ENCODE results near the gene MED26. TPM values are rescaled to one million over a fixed set of nuclear protein-coding genes. Genes with fewer than 3 reads are reported as not detected.

The MED26 gene
- total and polyA plus RNA-seq, 10 of the 15 experiments (the other 5 are each of a cell fraction or from before 2014, with no cell fraction given) = 1.1 to 21.4 (median 9.7) TPM

- Histone ChIP-seq H3K4me1 (ENCODE audit: control insufficient read depth, insufficient read depth, low read length) (peaks cover 18% of the 10 kb centered on the region), H3K27ac (ENCODE audit: control insufficient read depth, insufficient read depth) (peak overlapping the region; percentile 66), H2AFZ (ENCODE audit: control insufficient read depth, low read depth, low read length) (no peak overlapping the region), H3K79me2 (ENCODE audit: control insufficient read depth, insufficient read depth, low read length) (peaks cover 68% of the 10 kb centered on the region), H3K36me3 (ENCODE audit: control insufficient read depth in 2 of 2, insufficient read depth in 2 of 2, low read length in 1 of 2) (peaks cover 6 to 12% of the 10 kb centered on the region in 2 experiments; a peak in 2 of 4 replicates), H4K20me1 (ENCODE audit: control insufficient read depth, insufficient read depth) (no peaks in the 10 kb centered on the region; the same call in 1 of the 2 replicates), H3K9ac (ENCODE audit: control insufficient read depth, insufficient read depth, low read length) (peak overlapping the region; percentile 82), H3K27me3 (replicated peaks in 1 of 2; ENCODE audit: control insufficient read depth in 2 of 2, insufficient read depth in 2 of 2, low read length in 1 of 2) (no peaks in the 10 kb centered on the region), H3K9me3 (replicated peaks; ENCODE audit: control insufficient read depth, insufficient read depth, low read length) (no peaks in the 10 kb centered on the region; the same call in 2 of the 3 replicates), H3K4me3 (peak overlapping the region; percentile 94), H3K4me2 (ENCODE audit: control insufficient read depth, insufficient read depth) (peak overlapping the region; percentile 77)
- ChIA-PET SMC1A (ENCODE audit: uncharacterized antibody, unreplicated experiment) (interaction anchor here (1.1 to 10.1 kb wide), 5 partner anchors 10 to 91 kb away, joined by 3 to 164 read pairs (median 9); no protein-coding TSS in a partner anchor), CTCF (interaction anchor here (1.7 to 9.0 kb wide), 2 partner anchors 40 to 185 kb away, joined by 4 to 83 read pairs; no protein-coding TSS in a partner anchor), RAD21 (ENCODE audit: unreplicated experiment) (interaction anchor here (0.8 to 9.0 kb wide), 7 partner anchors 8 to 98 kb away, joined by 3 to 169 read pairs (median 4); no protein-coding TSS in a partner anchor), POLR2A (interaction anchor here (0.6 to 10.3 kb wide), 7 partner anchors 9 to 452 kb away, joined by 3 to 220 read pairs (median 4); partner anchors contain the start of genes SMIM7 and TMEM38A)
- no TSS peak for BruUV-seq (replicated peaks)
- TF ChIP-seq HSF1 (IDR thresholded peaks at IDR 0.05; ENCODE audit: low read depth, low read length) (no peak), YY1 (IDR thresholded peaks at IDR 0.05; ENCODE audit: low read depth, low read length) (0 out of 2 replicates have a peak, but pooled peaks have one; percentile 19), NKRF (conservative IDR thresholded peaks at IDR 0.05) (peak; percentile 49; the same call in 1 of the 2 replicates), MLLT1 (IDR thresholded peaks at IDR 0.05) (0 out of 2 replicates have a peak, but pooled peaks have one; percentile 43), CHD1 (IDR thresholded peaks at IDR 0.05; ENCODE audit: low read depth, low read length) (peak; percentile 80; the same call in 1 of the 2 replicates), ZNF622 (IDR thresholded peaks at IDR 0.05) (no peak), CTCF (IDR thresholded peaks at IDR 0.05 in 2 of 3, conservative IDR thresholded peaks at IDR 0.05 in 1 of 3; ENCODE audit: control insufficient read depth in 2 of 3, extremely low read depth in 1 of 3, insufficient read depth in 1 of 3, low read depth in 3 of 3, low read length in 3 of 3) (peak in 1 of 3 experiments; percentile 3; a peak in 1 of 6 replicates), LARP7 (IDR thresholded peaks at IDR 0.05) (peak; percentile 54), MTA3 (IDR thresholded peaks at IDR 0.05; ENCODE audit: borderline replicate concordance, low read length) (no peak), TAF1 (IDR thresholded peaks at IDR 0.05; ENCODE audit: borderline replicate concordance, low read depth, low read length) (peak; percentile 48; the same call in 1 of the 2 replicates), WRNIP1 (IDR thresholded peaks at IDR 0.05; ENCODE audit: borderline replicate concordance, low read depth, low read length) (peak; percentile 59; the same call in 1 of the 2 replicates)
- 1% methylated on average over 40 of the region's 52 CpGs for WGBS (ENCODE audit: insufficient coverage, insufficient replicate concordance, low lambda C conversion rate, missing lambda C conversion rate)
- in situ Hi-C loops (cut with MboI) = loop anchor here (5.0 kb wide), 1 partner anchor 40 kb away; no protein-coding TSS in a partner anchor
- ATAC-seq (no peak), FAIRE-seq (no peak), DNase-seq (ENCODE audit: low read depth, low spot score) (no peak)
- intact Hi-C loops (cut with micrococcal nuclease; ENCODE audit: unreplicated experiment) = loop anchor here (5.0 kb wide), 1 partner anchor 35 kb away; the partner anchor contains the start of genes SMIM7 and TMEM38A
Observed at GRCh38 chr19:16627193-16627927, 644 bp downstream of the MED26 start.

All from GM12878 (cell line).